NCI-H510A treated with DMSO at 0.1 percent for 48 hours (cell line): Measurements from ENCODE around the gene BAIAP2.
A peak's percentile ranks its signal among the peaks of the same experiment; 100 is the strongest.
"Not testable (repeated sequence)": the region's sequence is repeated elsewhere in the genome, so short reads cannot be mapped to it uniquely, and the experiment has no call there.

Source experiments
- DNase-seq: peaks from one replicate; lab custom pipeline; 2025; lab: John Stamatoyannopoulos, UW

Gene BAIAP2

GRCh38 chr17:81021531-81022343 lies 13.2 kb upstream of the BAIAP2 start:
- DNase-seq: no peak

- no peak for DNase-seq
These were observed 12.6 kb upstream of the BAIAP2 start for GRCh38 chr17:81022344-81022676.

- no peak for DNase-seq
These were observed 9.7 kb upstream of the BAIAP2 start for GRCh38 chr17:81025065-81025740.

- DNase-seq: no peak
These were observed 9.2 kb upstream of the BAIAP2 start for GRCh38 chr17:81025741-81026129.

- DNase-seq: no peak
These were observed 8.5 kb upstream of the BAIAP2 start for GRCh38 chr17:81026266-81027036.

- DNase-seq: no peak
These were observed 7.9 kb upstream of the BAIAP2 start for GRCh38 chr17:81027038-81027437.

GRCh38 chr17:81027591-81028505 lies 7.1 kb upstream of the BAIAP2 start:
- no peak for DNase-seq

- DNase-seq: no peak
These were observed 6.5 kb upstream of the BAIAP2 start for GRCh38 chr17:81028506-81028858.

- DNase-seq: no peak
These were observed 5.1 kb upstream of the BAIAP2 start for GRCh38 chr17:81029859-81030258.

GRCh38 chr17:81030312-81030711 lies 4.6 kb upstream of the BAIAP2 start:
- DNase-seq: not testable (repeated sequence)

- DNase-seq: peak; percentile 68
These were observed 4.0 kb upstream of the BAIAP2 start for GRCh38 chr17:81030741-81031565.

- DNase-seq: no peak
These were observed 3.1 kb upstream of the BAIAP2 start for GRCh38 chr17:81031566-81032550.

- no peak for DNase-seq
These were observed 2.1 kb upstream of the BAIAP2 start for GRCh38 chr17:81032641-81033480.

GRCh38 chr17:81033535-81034167 lies 1.3 kb upstream of the BAIAP2 start:
- DNase-seq: no peak

- DNase-seq: no peak
These were observed 678 bp upstream of the BAIAP2 start for GRCh38 chr17:81034168-81034777.

GRCh38 chr17:81035521-81036196 lies 708 bp downstream of the BAIAP2 start:
- DNase-seq: no peak

GRCh38 chr17:81036197-81036941 lies 1.4 kb downstream of the BAIAP2 start:
- no peak for DNase-seq
